H1 (cell line): ENCODE data around the gene NT5DC3. TPM values are rescaled to one million over a fixed set of nuclear protein-coding genes. Genes with fewer than 3 reads are reported as not detected.

Experiments used
- ATF3 ChIP-seq: IDR thresholded peaks from 2 replicates; pipeline ENCODE4 v1.6.1; 2011; ENCODE audit warnings: low read depth, mild to moderate bottlenecking, low read length; ENCODE audit not compliant: insufficient read depth
- BACH1 ChIP-seq: IDR thresholded peaks from 2 replicates; pipeline ENCODE4 v1.6.1; 2012; ENCODE audit warnings: low read length, improper control_type of control experiment
- BCL11A ChIP-seq, 2 experiments: IDR thresholded peaks; one replicate each; pipeline ENCODE4 v1.6.1; 2011; ENCODE audit warnings: low read depth in 2 of 2, low read length in 2 of 2, mild to moderate bottlenecking in 2 of 2
- BRCA1 ChIP-seq: IDR thresholded peaks from 2 replicates; pipeline ENCODE4 v1.6.1; 2012; ENCODE audit warnings: low read depth, low read length, improper control_type of control experiment
- HDAC6 ChIP-seq: IDR thresholded peaks from one replicate; pipeline ENCODE4 v1.7.1; 2012; ENCODE audit warnings: low read depth, mild to moderate bottlenecking, inconsistent platforms, low read length, moderate library complexity
- POU5F1 ChIP-seq: IDR thresholded peaks from 2 replicates; pipeline ENCODE4 v1.6.1; 2011; ENCODE audit warnings: low read depth, mild to moderate bottlenecking, low read length, moderate library complexity
- RNF2 ChIP-seq: fragments of 200-900, 300-1000 bp; sonication (generic); IDR thresholded peaks from 2 replicates; pipeline ENCODE4 v1.7.1; 2016; ENCODE audit warnings: borderline replicate concordance, low read depth, mild to moderate bottlenecking, antibody characterized with exemption, low read length; ENCODE audit not compliant: poor library complexity, severe bottlenecking; ENCODE audit errors: missing control alignments
- YY1 ChIP-seq: IDR thresholded peaks from 2 replicates; pipeline ENCODE4 v1.6.1; 2011; ENCODE audit warnings: low read depth, mild to moderate bottlenecking, low read length
- polyA plus RNA-seq, 7 experiments: library from polyadenylated mRNA; depleted of rRNA in 3 of 7; stranded (reverse) in 5 of 7; unstranded in 2 of 7; fragments of >200 nt in 5 of 7; fragments of 200-250 nt in 2 of 7; gene quantifications; 1 replicate in 5 of 7; 2 replicates in 1 of 7; 4 replicates in 1 of 7; pipeline versions ENCODE4 v1.2.1 to v1.2.3, GENCODE V29; 2011 to 2013; ENCODE audit warnings: missing spikeins in 2 of 7, mixed read lengths in 2 of 7
- total RNA-seq: library from RNA; stranded (reverse); fragmentation: NEBNext Ultra II Directional; extraction: Animal tissue kit (Norgen Biotek cat#: 25700); gene quantifications from 2 replicates; pipeline ENCODE4 v1.2.1, GENCODE V29; 2021

The NT5DC3 gene
- total and polyA plus RNA-seq, 2 of the 8 experiments (the other 6 are each of a cell fraction or from before 2014, with no cell fraction given) = 5.4 to 14.8 TPM

DNA sequence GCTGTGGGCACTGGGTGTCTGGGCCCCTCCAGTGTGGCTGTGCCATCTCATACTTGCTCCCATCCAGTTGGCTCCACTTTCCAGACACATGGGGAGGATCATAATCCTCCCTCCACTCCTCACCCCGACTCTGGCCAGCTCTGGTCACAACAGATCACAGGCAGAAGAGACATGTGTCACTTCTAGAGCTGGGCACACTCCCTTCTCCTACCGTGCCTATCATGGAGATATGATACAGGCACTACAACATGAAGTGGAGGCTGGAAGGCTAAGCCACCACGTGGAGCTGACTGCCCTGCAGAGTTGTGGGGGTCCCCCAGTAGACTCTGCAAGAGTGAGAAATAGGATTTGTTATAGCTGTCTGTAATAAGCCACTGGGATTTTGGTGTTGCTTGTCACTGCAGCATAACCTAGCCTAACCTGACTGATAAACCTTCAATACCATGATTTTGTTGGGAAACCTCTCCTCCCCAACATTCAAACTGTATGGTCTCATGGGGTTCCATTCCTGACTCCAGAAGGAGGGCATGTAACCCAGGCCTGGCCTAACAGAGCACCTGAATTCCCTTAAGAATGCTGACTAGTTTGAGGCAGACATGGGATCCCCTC lies 20.0 kb downstream of the NT5DC3 start (continued):
- TF ChIP-seq POU5F1 (no peak), RNF2 (no peak), YY1 (no peak), BRCA1 (no peak), BCL11A (IDR thresholded peaks at IDR 0.05; ENCODE audit: low read depth in 2 of 2, low read length in 2 of 2) (no peak), BACH1 (no peak), HDAC6 (no peak), ATF3 (no peak)
